Urothelium cell line (cell line): ENCODE results near the gene DERA.
A peak's percentile ranks its signal among the peaks of the same experiment; 100 is the strongest.
"Not testable (repeated sequence)": the region's sequence is repeated elsewhere in the genome, so short reads cannot be mapped to it uniquely, and the experiment has no call there.

Experiments used
- DNase-seq: peaks from one replicate; pipeline ENCODE4 v3.0.0; 2011; ENCODE audit warnings: low spot score, mixed read lengths
- FAIRE-seq: peaks from 2 replicates; lab custom pipeline; 2011; peaks lifted over from hg19 to GRCh38; lab: Jason Lieb, UNC

Gene DERA

DNA sequence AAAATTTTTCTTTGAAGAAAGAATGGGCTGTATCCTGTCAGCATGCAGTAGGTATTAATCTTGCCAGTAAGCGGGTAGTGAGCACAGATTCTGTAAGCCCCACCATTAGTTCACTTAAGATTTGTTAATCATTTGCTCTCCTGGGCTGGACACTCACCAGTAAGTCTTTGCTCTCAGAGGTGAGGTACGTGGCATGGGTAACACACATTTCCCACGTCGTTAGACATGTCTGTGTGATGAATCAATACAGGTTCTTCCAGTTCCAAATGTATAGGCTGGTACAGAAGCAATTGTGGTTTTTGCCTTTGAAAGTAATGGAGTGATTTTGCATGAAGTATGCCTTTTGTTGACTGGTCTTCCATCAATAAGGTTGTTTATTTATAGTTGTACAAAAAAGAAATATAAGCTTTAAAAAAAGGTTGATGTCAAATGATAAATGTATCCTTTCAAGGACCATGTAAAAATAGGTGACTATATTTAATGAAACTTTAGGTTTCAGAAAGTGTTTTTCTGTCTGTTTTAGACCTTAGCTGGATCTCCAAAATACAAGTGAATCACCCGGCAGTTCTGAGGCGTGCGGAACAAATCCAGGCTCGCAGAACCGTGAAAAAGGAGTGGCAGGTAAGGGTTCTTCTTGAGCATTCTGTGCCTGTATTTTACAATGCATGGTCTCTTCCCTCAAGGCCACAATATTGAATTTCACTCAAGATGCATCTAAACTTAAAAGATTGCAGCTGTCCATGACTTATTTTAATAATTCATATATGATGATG, 45.5 kb downstream of the DERA start:
- DNase-seq, result no peak
- FAIRE-seq, result no peak

DNA sequence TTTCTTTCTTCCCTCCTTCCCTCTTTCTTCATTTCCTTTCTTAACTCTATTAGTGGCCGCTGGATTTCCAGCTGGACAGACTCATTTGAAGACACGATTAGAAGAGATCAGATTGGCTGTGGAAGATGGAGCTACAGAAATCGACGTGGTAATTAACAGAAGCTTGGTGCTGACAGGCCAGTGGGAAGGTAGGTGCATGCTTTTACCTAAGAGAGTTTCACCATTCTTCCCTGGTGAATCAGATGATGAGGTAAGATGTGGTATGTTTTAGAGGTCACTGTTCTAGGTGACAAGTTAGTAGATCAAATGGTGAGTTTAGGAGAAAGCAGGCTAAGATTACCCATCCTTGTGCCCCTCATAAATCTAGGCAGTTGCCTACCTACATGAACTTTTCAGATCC, 51.6 kb downstream of the DERA start:
- FAIRE-seq (no peak), DNase-seq (peak; percentile 10)

DNA sequence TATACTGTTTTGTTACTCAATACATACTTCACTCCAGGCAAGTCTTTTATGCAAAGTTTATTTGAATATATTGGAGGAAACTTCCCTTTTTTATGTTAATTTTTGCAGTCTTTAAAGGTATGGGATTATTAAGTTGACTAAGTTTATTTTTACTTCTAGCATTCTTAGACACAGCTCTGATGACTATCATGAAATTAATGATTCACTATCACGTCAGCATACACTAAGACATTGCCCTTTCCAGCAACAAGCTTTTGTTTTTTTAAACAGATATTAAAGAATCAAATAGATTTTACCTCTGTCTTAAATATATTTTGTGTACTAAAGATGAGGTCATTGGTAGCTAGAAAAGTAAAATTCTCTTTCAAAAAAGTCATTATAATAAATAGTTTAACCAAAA, 52.1 kb downstream of the DERA start:
- DNase-seq, result no peak
- FAIRE-seq, result no peak

GRCh38 chr12:15966426-15966825, 55.3 kb downstream of the DERA start:
- FAIRE-seq (no peak), DNase-seq (no peak)

DNA sequence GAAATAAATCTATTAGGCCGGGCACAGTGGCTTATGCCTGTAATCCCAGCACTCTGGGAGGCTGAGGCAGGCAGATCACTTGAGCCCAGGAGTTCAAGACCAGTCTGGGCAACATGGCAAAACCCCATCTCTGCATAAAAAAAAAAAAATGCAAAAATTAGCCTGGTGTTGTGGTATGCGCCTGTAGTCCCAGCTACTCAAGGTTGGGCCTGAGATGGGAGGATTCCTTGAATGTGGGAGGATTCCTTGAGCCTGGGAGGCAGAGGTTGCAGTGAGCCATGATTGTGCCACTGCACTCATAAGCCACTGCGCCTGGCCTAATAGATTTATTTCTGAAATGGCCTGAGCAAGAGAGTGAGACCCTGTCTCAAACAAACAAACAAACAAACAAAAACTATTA, 55.9 kb downstream of the DERA start:
- not testable (repeated sequence) for FAIRE-seq, DNase-seq

GRCh38 chr12:15971211-15971610, 60.1 kb downstream of the DERA start:
- FAIRE-seq, result no peak

DNA sequence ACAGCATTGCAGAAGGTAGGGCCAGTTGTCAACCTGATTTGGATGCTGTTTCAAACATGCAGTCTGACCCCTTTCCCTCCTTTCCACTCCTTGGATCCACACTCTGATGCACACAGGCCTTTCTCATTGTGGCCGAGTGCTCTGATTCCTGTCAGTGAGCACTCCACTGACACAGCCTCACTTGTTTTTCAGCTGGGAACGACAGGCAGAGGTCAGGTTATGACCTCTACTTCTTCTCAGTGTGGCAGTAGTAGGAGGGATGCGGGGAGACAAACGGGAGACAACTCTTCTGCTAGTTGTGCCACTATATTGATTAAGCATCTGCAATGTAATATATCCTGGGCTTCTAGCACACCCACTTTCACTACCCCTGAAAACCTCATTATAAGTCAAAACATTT, 61.8 kb downstream of the DERA start:
- DNase-seq (no peak), FAIRE-seq (peak; percentile 50)

More at GRCh38 chr12:15971211-15971610, 60.1 kb downstream of the DERA start:
- no peak for DNase-seq

GRCh38 chr12:15977999-15978951, 67.1 kb downstream of the DERA start:
- FAIRE-seq (peak; percentile 48), DNase-seq (peak; percentile 12)

DNA sequence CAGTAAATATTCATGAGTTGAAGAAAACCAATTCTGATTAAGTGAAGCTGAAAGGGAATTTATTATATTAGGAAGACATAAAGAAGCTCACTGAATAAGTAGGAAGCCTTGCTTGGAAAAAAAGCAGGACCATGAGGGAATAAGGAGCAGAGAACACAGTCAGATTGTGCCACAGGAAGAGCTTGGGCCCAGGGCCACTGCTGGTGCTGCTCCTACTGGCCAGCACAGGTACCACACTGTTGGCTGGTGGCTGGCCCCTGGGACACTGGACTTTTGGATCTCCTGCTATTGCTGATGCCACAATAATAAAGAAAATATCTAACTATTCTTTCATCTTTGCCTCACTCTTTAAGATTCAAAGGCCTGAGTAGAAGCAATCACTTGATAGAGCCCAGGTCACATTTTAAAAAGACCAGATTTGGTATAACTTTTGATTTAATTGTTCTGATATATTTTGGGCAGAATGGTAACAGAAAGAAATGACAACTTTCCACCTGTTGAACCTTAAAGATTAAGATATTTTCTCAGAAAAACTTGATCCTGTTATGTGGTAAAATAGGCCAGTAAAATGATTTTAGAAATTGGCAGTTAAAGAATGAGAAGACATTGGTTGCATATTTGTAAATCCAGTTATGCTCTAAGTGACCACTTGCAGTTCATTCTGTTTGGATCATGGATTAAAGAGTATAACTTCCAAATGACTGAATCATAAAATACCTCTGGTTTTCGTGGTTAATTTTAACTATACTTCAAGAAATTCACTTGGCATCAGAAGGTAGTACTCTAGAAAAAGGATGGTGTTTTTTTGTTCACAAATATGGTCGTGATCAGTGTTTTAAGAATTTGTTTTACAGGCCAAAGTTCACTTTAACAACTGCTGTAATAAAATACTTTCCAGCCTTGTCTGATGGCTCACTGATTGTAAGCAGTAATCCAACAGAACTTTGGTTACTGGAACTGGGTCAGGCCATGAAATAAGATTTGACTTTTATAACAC, 68.3 kb downstream of the DERA start:
- FAIRE-seq (no peak), DNase-seq (peak; percentile 51)

DNA sequence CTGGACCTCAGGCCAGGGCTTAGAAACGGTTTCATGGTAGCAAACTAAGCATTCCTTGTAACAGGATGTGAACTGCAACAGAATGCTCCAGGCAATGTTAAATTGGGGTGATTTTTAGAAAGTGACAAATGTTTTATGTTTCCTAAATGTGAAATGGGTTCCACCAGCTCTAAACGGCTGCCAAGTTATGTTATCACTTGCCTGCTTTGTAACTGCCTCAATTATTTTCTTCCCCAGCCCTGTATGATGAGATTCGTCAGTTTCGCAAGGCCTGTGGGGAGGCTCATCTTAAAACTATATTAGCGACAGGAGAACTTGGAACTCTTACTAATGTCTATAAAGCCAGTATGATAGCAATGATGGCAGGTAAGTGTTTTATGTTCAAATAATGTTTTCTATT, 70.9 kb downstream of the DERA start:
- DNase-seq, result no peak
- no peak for FAIRE-seq

GRCh38 chr12:15982471-15982870, 71.3 kb downstream of the DERA start:
- FAIRE-seq, result no peak
- DNase-seq, result peak; percentile 32

GRCh38 chr12:15982921-15983320, 71.8 kb downstream of the DERA start:
- FAIRE-seq (no peak), DNase-seq (no peak)

GRCh38 chr12:15984097-15984800, 73.1 kb downstream of the DERA start:
- DNase-seq, result no peak
- FAIRE-seq, result no peak

GRCh38 chr12:15984963-15985362, 73.8 kb downstream of the DERA start:
- no peak for FAIRE-seq
- no peak for DNase-seq

DNA sequence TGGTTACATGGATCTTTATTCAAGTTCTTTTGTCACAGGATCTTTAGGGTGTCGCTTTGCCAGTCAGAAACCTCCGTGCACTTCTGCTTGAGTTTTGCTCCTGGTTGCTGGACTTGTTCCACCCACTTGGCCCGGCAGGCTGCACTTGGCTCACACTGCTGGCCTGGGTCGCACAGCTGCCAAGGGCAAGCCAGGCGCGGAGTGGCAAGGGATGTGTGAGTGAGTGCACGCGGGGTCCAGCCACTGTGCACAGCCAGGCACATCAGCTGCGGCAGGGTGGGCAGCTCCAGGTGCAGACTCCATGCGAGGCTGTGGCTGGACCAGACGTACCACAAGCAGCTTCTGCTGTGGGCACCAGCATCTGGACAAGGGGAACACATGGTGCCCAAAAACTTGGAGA, 76.6 kb downstream of the DERA start:
- DNase-seq (no peak), FAIRE-seq (no peak)

DNA sequence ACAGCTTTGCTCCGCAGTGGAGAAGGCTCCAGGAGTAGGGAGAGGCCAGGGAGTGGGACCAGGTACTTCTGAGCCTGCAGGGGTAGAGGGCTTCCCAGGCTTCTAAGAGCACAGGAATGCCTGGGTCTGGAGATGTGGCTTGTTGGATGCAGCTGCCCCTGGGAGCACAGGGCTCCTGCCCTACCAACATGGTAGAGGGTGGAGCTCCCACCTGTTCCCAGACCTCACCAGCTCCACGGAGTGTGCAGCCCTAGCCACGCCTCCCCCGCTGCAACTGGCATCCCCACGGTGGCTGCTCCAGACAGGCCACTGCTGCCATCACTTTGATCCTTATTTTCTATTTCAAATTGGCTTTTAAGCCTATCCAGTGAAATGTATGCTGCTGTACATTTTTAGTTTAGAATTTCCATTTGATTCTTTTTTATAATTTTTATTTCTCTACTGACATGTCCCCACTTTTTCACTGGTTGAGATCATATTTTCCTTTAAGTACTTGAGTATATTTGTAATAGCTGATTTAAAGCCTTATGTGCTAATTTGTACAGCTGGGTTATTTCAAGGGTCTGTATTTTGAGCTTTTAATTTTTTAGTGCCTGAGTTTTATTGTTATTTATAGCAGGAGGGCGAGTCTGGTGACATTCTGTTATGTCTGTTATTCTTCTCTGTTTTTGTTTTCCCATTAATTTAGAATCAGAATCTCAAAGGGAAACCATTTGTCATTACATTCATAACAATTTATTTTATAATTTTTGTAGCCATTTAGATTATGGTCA, 78.0 kb downstream of the DERA start:
- DNase-seq (no peak), FAIRE-seq (no peak)

GRCh38 chr12:15995801-15996200, 84.7 kb downstream of the DERA start:
- DNase-seq, result no peak
- no peak for FAIRE-seq

DNA sequence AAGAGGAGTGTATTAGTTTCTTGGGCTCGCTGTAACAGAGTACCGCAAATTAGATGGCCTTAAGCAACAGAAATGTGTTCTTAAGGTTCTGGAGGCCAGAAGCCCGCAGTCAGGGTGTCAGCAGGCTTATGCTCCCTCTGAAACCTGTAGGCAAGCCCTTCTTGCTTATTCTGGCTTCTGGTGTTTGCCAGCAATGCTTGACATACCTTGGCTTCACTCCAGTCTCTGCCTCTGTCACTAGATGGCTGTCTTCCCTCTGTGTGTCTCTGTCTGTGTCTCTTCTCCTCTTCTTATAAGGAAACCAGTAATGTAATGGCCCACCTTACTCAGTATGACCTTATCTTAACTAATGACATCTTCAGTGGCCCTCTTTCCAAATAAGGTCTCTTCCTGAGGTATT, 85.1 kb downstream of the DERA start:
- DNase-seq, result no peak

DNA sequence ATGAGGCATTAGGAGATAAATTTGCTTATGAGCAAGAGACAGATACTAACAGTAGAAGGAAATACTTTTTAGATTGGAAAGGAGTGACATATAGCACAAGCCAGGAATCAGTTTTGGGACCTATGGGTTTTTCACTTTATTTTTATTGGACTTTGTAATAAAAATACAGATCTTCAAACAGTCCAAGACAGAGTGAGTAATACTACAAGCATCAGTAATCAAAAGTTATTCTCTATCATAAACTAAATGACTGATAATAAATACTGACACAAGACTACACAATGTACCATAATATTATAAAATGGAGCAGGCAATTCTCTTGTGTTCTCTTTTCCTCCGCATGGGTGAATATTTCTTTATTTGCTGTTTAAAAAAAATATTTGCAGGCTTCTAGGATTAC, 85.8 kb downstream of the DERA start:
- FAIRE-seq, result no peak
- no peak for DNase-seq

More for the DNA sequence above, 85.1 kb downstream of the DERA start:
- no peak for FAIRE-seq
